Smooth muscle cell (in vitro differentiated cells): ENCODE results near the gene BCAS1. TPM values are rescaled to one million over a fixed set of nuclear protein-coding genes. Genes with fewer than 3 reads are reported as not detected.

Source experiments
- DNase-seq: peaks from one replicate; lab custom pipeline; 2025; ENCODE audit not compliant: unreplicated experiment; lab: John Stamatoyannopoulos, UW
- H2AFZ ChIP-seq: fragments of 200-600 bp; sonication (generic); 2 replicates; pipeline ENCODE4 v1.6.0; 2016; ENCODE audit warnings: antibody characterized with exemption, low read depth, mild to moderate bottlenecking
- H3F3A ChIP-seq: fragments of 200-600 bp; sonication (generic); 2 replicates; pipeline ENCODE4 v1.6.0; 2017; ENCODE audit warnings: antibody characterized with exemption, low read depth
- H3K27ac ChIP-seq: fragments of 200-600 bp; sonication (generic); 2 replicates; pipeline ENCODE4 v1.5.1; 2016; ENCODE audit warnings: low read depth, mild to moderate bottlenecking
- H3K27me3 ChIP-seq: fragments of 200-600 bp; sonication (generic); 2 replicates; pipeline ENCODE4 v1.6.1; 2016; ENCODE audit warnings: low read depth, mild to moderate bottlenecking
- H3K36me3 ChIP-seq: fragments of 200-600 bp; sonication (generic); 2 replicates; pipeline ENCODE4 v1.5.1; 2016; ENCODE audit warnings: low read depth
- H3K4me1 ChIP-seq: fragments of 200-600 bp; sonication (generic); 2 replicates; pipeline ENCODE4 v1.5.1; 2016; ENCODE audit warnings: low read depth
- H3K4me2 ChIP-seq: fragments of 200-600 bp; sonication (generic); 2 replicates; pipeline ENCODE4 v1.6.0; 2016; ENCODE audit warnings: mild to moderate bottlenecking
- H3K4me3 ChIP-seq: fragments of 200-600 bp; sonication (generic); 2 replicates; pipeline ENCODE4 v1.5.1; 2016; ENCODE audit warnings: mild to moderate bottlenecking
- H3K79me2 ChIP-seq: fragments of 200-600 bp; sonication (generic); 2 replicates; pipeline ENCODE4 v1.6.0; 2016; ENCODE audit warnings: low read depth, mild to moderate bottlenecking
- H3K9ac ChIP-seq: fragments of 200-600 bp; sonication (generic); 2 replicates; pipeline ENCODE4 v1.6.0; 2016; ENCODE audit warnings: low read depth
- H3K9me3 ChIP-seq: fragments of 200-600 bp; sonication (generic); replicated peaks from 2 replicates; pipeline ENCODE4 v1.5.1; 2016; ENCODE audit warnings: low read depth
- H4K20me1 ChIP-seq: fragments of 200-600 bp; sonication (generic); 2 replicates; pipeline ENCODE4 v1.6.0; 2016; ENCODE audit warnings: low read depth
- WGBS: methylation state at CpG from one replicate; pipeline ENCODE4 v1.1.7; 2016; ENCODE audit warnings: low lambda C conversion rate; 5-methylcytosine and 5-hydroxymethylcytosine counted together
- polyA plus RNA-seq: library from polyadenylated mRNA; unstranded; fragments of >200 nt; fragmentation: Nextera tagmentation; extraction: Ambion mirVana; gene quantifications from 2 replicates; pipeline ENCODE4 v1.2.1, GENCODE V29; 2016
- total RNA-seq: library from RNA; depleted of rRNA; stranded (reverse); fragments of >200 nt; gene quantifications from 2 replicates; pipeline ENCODE4 v1.2.3, GENCODE V29; 2014
- TF ChIP-seq, protein P1 (sequence below): fragments of 200-600 bp; sonication (generic); IDR thresholded peaks from 2 replicates; pipeline ENCODE4 v1.5.1; 2017; ENCODE audit warnings: borderline replicate concordance, mild to moderate bottlenecking, antibody characterized with exemption; ENCODE audit not compliant: insufficient read depth, poor library complexity, severe bottlenecking

BCAS1 gene
- total and polyA plus RNA-seq, 2 experiments from 2014 or later: 0.09 to 0.15 TPM

- Histone ChIP-seq H3K9ac (no peak overlapping the region), H3F3A (peaks cover 7% of the 10 kb centered on the region), H3K4me2 (no peak overlapping the region), H3K79me2 (no peaks in the 10 kb centered on the region), H2AFZ (no peak overlapping the region), H3K4me1 (peaks cover 4% of the 10 kb centered on the region), H3K36me3 (no peaks in the 10 kb centered on the region), H3K4me3 (no peak overlapping the region), H3K9me3 (no peaks in the 10 kb centered on the region), H3K27ac (peak overlapping the region; percentile 40), H3K27me3 (no peaks in the 10 kb centered on the region), H4K20me1 (no peaks in the 10 kb centered on the region)
- no peak for DNase-seq
- TF ChIP-seq, protein P1, sequence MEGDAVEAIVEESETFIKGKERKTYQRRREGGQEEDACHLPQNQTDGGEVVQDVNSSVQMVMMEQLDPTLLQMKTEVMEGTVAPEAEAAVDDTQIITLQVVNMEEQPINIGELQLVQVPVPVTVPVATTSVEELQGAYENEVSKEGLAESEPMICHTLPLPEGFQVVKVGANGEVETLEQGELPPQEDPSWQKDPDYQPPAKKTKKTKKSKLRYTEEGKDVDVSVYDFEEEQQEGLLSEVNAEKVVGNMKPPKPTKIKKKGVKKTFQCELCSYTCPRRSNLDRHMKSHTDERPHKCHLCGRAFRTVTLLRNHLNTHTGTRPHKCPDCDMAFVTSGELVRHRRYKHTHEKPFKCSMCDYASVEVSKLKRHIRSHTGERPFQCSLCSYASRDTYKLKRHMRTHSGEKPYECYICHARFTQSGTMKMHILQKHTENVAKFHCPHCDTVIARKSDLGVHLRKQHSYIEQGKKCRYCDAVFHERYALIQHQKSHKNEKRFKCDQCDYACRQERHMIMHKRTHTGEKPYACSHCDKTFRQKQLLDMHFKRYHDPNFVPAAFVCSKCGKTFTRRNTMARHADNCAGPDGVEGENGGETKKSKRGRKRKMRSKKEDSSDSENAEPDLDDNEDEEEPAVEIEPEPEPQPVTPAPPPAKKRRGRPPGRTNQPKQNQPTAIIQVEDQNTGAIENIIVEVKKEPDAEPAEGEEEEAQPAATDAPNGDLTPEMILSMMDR: no peak
These were observed 39.6 kb upstream of the BCAS1 start for GRCh38 chr20:54110041-54110440.

- H3K79me2 ChIP-seq: no peaks in the 10 kb centered on the region
- WGBS: 93% methylated on average over 1 of the region's 1 CpG
- H3F3A ChIP-seq: peaks cover 12% of the 10 kb centered on the region
- H2AFZ ChIP-seq: no peak overlapping the region
- no peaks in the 10 kb centered on the region for H3K27me3 ChIP-seq
- H4K20me1 ChIP-seq: no peaks in the 10 kb centered on the region
- H3K9me3 ChIP-seq: no peaks in the 10 kb centered on the region
- H3K36me3 ChIP-seq: no peaks in the 10 kb centered on the region
- no peak overlapping the region for H3K27ac ChIP-seq
- H3K4me1 ChIP-seq: peaks cover 4% of the 10 kb centered on the region
- no peak overlapping the region for H3K4me3 ChIP-seq
- no peak overlapping the region for H3K4me2 ChIP-seq
- TF ChIP-seq, protein P1: no peak
- H3K9ac ChIP-seq: no peak overlapping the region
- DNase-seq: no peak
These were observed 38.4 kb upstream of the BCAS1 start for GRCh38 chr20:54108817-54109216.

DNA sequence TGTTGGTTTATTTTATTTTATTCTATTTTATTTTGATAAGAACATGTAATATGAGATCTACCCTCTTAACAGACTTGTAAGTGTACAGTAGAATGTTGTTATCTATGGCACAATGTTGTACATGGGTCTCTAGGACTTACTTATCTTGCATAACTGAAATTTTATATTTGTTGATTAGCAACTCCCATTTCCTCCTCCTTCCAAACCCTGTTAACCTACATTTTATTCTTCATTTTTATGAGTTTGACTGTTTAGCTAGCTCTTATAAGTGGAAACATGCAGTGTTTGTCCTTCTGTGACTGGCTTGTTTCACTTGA is 37.9 kb upstream of the BCAS1 start:
- Histone ChIP-seq H4K20me1 (no peaks in the 10 kb centered on the region), H3K27ac (no peak overlapping the region), H3K36me3 (no peaks in the 10 kb centered on the region), H3K4me3 (no peak overlapping the region), H3F3A (peaks cover 11% of the 10 kb centered on the region), H3K79me2 (no peaks in the 10 kb centered on the region), H3K9me3 (no peaks in the 10 kb centered on the region), H3K4me1 (peaks cover 4% of the 10 kb centered on the region), H3K9ac (no peak overlapping the region), H3K27me3 (no peaks in the 10 kb centered on the region), H3K4me2 (no peak overlapping the region), H2AFZ (no peak overlapping the region)
- TF ChIP-seq, protein P1: no peak
- DNase-seq: no peak

DNA sequence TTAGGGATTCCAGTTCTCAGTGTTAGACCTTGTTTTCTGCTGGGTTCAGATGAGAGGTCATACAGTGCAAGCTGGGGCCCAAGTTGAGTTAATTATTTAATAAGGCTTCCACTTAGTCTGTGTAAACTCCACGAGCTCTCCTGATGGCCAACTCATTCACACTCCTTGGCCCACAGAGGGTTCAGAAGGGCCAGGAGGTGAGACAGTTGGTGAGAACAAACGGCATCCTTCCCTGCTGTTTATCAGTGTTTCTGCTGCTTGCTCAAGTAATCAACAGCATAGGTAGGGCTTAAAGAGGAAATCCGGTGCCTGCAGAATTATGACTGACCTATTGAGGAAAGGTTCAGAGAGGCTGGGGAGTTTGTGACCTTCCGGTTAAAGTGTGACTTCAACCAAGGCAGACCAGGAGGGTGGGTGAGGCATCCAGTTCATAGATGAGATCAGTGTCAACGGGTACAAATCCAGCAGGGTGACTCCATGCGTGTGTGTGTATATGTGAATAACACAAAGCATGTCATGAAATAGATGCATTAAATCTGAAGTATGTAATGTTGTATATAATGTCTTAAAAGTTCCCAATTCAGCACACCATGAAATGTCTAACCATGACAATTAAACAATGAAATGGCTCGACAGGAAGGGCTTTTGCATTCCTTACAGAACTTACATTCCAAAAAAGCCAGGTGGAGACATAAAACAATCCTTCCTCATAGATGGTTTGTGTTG is 37.4 kb upstream of the BCAS1 start:
- Histone ChIP-seq H3K4me3 (no peak overlapping the region), H3K4me1 (peaks cover 4% of the 10 kb centered on the region), H4K20me1 (no peaks in the 10 kb centered on the region), H3K79me2 (no peaks in the 10 kb centered on the region), H3K27me3 (no peaks in the 10 kb centered on the region), H3K27ac (no peak overlapping the region), H3K9me3 (no peaks in the 10 kb centered on the region), H2AFZ (no peak overlapping the region), H3K4me2 (no peak overlapping the region), H3K9ac (no peak overlapping the region), H3K36me3 (no peaks in the 10 kb centered on the region), H3F3A (peaks cover 11% of the 10 kb centered on the region)
- WGBS: 89% methylated on average over 7 of the region's 7 CpGs
- no peak for DNase-seq
- TF ChIP-seq, protein P1: no peak
